ENCODE data around the gene ZNF785.
"Not testable (repeated sequence)": the region's sequence is repeated elsewhere in the genome, so short reads cannot be mapped to it uniquely, and the experiment has no call there.

ZNF785 gene

DNA sequence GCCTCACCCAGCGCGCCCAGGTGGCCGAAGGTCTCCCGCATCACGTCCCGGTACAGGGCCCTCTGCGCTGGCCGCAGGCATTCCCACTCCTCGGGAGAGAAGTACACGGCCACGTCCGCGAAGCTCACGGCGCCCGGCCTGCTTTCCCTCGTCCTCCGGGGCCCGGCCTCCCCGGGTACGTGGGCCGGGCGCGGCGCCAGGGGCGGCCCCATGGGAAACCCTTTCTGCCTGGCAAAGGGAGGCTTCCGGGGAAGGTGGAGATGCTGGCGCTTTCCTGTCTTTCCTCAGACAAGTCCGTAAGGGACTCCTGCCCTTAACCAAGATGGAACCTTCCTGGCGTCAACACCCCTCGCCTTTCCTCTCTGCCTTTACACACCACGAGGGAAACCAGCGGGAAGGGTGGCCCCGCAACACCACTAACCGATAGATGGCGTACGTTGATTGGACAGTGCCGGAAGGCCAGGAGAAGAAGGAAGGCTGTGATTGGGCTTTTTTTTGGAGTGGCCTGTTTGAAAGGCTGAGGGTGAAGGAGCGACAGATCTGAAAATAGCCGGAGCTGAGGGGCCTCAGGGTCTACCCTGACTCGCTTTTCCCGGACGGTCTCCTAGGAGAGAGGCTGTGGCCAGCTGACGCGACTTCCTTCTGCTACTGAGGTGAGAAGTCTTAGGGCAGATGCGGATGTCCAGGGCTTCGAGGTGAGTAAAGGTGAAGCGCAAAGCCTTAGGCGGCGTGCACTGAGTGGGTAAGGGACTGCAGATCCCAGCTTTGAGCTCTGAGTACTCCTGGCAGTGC lies at the start of gene ZNF785:
Gene ZNF785, minus strand, starts transcription at position 298 of the 792 bp plus-strand sequence. Its CDS starts 86 bp downstream, at position 212.
- peak; percentile 94 for FAIRE-seq

- FAIRE-seq = no peak
These were observed 48.0 kb upstream of the ZNF785 start for GRCh38 chr16:30633526-30633925.

DNA sequence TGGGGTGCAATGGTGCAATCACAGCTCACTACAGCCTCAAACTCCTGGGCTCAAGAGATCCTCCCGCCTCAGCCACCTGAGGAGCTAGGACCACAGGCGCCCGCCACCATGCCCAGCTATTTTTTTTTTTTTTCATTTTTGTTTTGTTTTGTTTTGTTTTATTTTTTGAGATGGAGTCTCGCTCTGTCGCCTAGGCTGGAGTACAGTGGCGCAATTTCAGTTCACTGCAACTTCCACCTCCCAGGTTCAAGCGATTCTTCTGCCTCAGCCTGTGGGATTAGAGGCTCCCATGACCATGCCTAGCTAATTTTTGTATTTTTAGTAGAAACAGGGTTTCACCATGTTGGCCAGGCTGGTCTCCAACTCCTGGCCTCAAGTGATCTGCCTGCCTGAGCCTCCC lies 47.0 kb upstream of the ZNF785 start:
- not testable (repeated sequence) for FAIRE-seq

GRCh38 chr16:30628628-30629540 lies 43.4 kb upstream of the ZNF785 start:
- no peak for FAIRE-seq

DNA sequence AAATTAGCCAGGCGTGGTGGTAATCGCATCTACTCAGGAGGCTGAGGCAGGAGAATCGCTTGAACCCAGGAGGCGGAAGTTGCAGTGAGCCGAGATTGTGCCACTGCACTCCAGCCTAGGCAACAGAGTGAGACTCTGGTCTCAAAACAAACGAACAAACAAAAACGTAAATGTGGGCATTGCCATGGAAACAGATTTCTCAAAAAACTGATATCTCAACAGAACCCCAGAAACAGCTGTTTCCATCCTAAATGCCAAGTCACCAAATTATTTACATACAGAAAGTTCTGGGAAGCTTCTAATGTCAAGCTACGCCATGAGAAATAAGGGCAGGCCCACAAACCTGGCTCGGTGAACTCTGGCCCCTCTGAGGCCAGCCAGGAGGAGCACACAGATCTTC lies 40.7 kb upstream of the ZNF785 start:
- no peak for FAIRE-seq

GRCh38 chr16:30623536-30624283 lies 38.2 kb upstream of the ZNF785 start:
- FAIRE-seq = no peak

DNA sequence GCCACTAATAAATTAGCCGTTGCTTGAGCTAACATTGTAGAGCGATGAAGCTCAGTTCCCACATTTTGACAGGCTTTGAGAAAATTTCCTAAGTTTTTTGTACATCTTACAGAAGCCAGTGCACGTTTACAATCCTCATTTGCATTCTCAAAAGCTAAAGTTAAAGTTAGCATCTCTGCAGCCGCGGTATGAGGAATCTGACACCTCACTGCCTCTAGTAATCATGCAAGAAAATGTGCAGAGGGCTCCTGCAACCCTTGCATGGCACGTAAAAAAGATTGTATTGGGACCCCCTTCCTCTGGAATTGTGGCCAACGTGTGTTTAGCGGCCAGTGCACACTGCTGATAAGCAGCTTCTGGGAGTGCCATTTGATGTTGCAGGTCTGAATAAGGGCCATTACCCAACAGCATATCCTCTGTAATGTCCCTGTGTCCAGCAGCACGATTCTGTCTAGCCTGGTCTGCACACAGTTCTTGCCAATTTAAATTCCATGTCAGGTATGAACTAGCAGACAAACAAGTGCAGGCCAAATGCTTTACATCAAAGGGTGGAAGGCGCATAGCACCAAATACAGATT lies 37.0 kb upstream of the ZNF785 start:
- no peak for FAIRE-seq

GRCh38 chr16:30621765-30622164 lies 36.3 kb upstream of the ZNF785 start:
- no peak for FAIRE-seq

- FAIRE-seq = no peak
These were observed 34.7 kb upstream of the ZNF785 start for GRCh38 chr16:30620169-30620568.

GRCh38 chr16:30619638-30620037 lies 34.1 kb upstream of the ZNF785 start:
- FAIRE-seq = no peak

DNA sequence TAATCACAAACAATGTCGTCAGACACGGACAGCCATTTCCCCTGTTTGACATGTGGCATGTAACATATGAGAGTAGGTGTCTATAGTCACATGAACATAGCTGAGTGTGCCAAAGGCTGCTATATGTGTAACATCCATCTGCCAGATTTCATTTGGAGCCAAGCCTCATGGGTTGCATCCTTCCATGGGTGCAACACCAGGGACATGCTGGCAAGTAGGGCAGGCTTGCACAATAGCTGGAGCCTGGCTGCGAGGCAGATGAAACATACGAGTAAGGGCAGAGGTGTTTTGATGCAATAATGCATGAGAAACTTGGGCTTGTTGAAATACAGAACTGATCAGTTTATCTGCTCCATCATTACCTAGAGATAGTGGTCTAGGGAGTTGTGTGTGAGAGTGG lies 33.7 kb upstream of the ZNF785 start:
- no peak for FAIRE-seq

DNA sequence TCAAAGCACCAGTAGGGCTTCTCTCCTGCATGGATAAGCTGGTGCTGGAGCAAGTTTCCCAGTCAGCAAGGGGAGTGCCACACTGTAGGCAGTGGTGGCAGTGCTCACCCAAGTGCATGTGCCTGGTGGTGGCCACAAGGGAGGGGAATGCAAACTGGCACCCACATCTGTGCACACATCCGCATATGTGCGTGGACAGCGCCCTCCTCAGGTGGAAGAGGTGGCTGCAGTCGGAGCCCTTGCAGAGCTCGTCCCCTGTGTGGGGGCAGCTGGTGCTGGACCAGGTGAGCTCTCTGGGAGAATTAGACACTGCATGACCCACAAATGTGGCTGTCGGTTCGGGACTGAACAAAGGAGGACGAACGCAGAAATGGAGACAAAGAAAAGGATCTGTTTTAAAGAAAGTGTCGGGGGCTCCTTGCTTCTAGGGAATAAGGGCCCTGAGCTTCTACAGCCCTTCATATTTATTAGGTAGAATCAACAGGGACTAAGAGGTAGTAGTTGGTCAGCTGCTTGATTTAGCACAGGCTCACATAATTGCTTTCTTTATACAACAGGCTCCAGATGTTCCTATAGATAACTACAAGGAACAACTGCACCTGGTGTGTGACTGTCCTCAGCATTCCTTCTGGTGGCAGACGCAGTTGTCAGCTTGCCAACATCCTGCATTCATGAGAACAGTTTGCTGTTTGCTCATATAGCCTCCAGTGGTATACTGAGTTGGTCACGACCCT lies 30.0 kb upstream of the ZNF785 start:
- FAIRE-seq = no peak

DNA sequence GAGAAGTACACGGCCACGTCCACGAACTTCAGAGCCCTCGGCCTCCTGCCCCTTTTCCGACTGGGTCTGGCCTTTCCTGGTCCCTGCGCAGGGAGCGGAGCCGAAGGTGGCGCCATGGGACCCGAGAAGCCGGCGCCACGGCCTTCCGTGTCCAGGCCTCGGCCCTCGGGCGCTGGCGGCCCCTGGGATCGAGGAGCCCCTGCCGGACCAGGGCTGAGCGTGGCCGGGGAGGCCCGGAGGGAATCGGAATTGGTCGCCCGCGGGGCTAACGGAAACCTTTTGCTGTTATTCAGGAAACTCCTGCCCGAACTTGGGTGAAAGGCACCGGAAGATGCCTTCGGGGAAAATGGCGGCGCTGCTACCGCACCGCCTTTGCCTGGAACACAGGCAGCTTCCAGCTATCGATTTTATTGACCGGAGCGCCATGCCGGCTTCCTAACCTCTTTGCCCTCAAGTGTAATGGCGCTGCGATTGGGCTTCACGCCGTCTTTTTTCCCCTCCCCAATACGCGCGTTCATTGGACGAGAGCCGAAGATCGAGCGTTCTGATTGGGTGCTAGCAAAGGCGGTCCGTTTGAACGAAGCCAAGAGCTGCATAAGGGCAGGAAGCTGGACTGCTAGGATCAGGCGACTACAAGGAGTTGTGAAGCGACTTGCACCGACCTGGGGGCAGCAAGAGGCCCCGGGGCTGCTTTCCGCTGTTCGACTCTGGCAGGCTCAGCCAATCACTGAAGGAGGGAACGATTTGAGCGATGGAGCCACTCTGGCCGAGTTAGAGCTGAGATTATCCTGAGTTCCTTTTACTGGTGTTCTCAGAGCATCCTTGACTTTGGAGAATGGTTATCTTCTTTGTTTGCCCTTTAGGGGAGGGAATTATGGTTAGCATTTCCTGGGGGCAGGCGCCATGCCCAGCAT lies 24.7 kb upstream of the ZNF785 start, which contains the start of gene ZNF689:
Gene ZNF689, minus strand, starts transcription at position 464 of the 914 bp plus-strand sequence. Its CDS starts 348 bp downstream, at position 116.
- peak; percentile 67 for FAIRE-seq

DNA sequence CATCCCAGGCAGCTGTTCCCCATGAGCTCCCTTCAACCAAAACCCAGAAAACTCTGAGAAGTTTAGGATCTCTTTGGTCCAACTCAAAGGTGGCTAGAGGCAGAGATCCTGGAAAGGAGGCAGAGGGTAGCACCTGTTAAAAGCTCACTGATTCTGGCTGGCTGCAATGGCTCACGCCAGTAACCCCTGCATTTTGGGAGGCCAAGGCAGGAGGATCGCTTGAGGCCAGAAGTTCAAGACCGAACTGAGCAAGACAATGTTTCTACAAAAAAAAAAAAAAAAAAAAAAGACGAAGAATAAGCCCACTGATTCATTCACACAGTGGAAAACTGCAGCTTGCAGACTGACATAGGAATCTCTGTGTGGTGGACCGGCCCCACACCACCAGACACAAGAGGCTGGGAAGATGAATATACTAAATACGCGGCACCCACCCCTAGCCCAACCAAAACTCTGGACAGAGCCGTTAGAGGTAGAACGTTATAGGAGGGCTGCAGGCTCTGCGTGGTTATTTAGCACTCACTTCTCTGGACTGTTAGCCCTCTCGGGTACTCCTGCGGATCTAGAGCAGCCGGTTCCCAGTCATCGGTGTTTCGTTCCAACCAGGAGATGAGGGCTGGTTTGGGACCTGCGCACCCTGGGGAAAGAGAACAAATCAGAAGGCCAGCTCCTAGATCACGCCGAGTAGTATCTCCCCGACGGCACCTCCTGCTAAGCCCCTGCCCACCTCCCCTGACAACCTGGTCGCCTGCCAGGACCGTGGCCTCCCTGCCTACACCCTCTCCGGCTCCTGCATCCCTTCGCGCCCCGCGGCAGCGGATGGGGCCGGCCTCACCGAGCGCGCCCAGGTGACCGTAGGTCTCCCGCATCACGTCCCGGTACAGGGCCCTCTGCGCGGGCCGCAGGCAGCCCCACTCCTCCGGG lies 23.8 kb upstream of the ZNF785 start:
- no peak for FAIRE-seq

DNA sequence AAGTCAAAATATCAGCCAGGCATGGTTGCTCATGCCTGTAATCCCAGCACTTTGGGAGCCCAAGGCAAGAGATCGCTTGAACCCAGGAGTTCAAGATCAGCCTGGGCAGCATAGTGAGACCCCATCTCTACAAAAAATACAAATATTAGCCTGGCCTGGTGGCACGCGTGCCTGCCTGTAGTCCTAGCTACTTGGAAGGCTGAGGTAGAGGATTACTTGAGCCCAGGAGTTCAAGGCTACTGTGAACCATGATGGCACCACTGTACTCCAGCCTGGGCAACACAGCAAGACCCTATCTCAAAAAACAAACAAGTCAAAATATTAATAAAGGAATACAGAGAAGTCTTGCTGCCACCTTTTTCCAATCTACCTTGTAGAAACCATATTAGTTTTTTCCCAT lies 20.5 kb upstream of the ZNF785 start:
- no peak for FAIRE-seq

DNA sequence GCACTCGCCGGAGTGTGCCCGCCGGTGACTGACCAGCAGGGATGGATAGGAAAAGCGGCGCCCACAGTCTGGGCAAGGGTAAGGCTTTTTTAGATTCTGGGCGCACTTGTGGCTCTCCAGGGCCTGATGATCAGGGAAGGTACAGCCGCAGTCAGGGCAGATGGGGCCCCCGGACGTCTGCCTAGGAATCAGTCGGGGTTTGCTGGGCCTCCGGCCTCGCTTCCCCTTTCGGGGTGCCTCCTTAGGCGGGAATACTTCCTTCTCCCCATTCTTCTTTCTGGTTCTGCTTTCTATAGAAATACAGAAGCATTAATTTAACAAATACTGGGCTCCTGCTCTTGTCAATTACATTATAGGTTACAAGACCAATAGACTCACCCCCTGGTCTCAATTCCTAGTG lies 19.7 kb upstream of the ZNF785 start:
- no peak for FAIRE-seq

- no peak for FAIRE-seq
These were observed 18.9 kb upstream of the ZNF785 start for GRCh38 chr16:30604316-30604947.

GRCh38 chr16:30603945-30604315 lies 18.4 kb upstream of the ZNF785 start:
- FAIRE-seq = no peak
